ENCODE measurements around the gene NCF4. TPM values are rescaled to one million over a fixed set of nuclear protein-coding genes. Genes with fewer than 3 reads are reported as not detected.

NCF4 gene
- total and polyA plus RNA-seq, 2 donors from 2014 or later = 4.7 to 19.4 TPM

- no peaks in the 10 kb centered on the region for H3K36me3 ChIP-seq (ENCODE audit: control insufficient read depth in 2 of 3, insufficient read depth in 3 of 3, low read length in 3 of 3)
- intact Hi-C loops (cut with DNase I) = no loop called here
- no peak overlapping the region for H3K27ac ChIP-seq (ENCODE audit: low read depth in 2 of 2, low read length in 2 of 2)
- DNase-seq (no peak), FAIRE-seq (no peak)
- H3K9ac ChIP-seq (ENCODE audit: low read length in 3 of 3) = no peak overlapping the region
- H3K27me3 ChIP-seq (ENCODE audit: control insufficient read depth, insufficient read depth, low read length) = no peaks in the 10 kb centered on the region
- no peak for TF ChIP-seq CTCF (IDR thresholded peaks at IDR 0.05; ENCODE audit: borderline replicate concordance, extremely low read depth, insufficient read depth)
- no peaks in the 10 kb centered on the region for H3K9me3 ChIP-seq (ENCODE audit: control insufficient read depth in 2 of 3, insufficient read depth in 1 of 3, low read length in 3 of 3)
- H3K4me1 ChIP-seq (ENCODE audit: control insufficient read depth in 2 of 3, insufficient read depth in 2 of 3, low read depth in 1 of 3, low read length in 3 of 3) = peaks cover 0 to 3% (median 0%) of the 10 kb centered on the region in 3 donors
- H3K4me3 ChIP-seq (ENCODE audit: low read length in 3 of 3) = no peak overlapping the region
These were observed 4.0 kb upstream of the NCF4 start for GRCh38 chr22:36856792-36857135.

GRCh38 chr22:36858156-36858555, 2.6 kb upstream of the NCF4 start:
- intact Hi-C loops (cut with DNase I) = no loop called here
- DNase-seq (no peak), FAIRE-seq (no peak)
- Histone ChIP-seq H3K27me3 (ENCODE audit: control insufficient read depth, insufficient read depth, low read length) (no peaks in the 10 kb centered on the region), H3K27ac (ENCODE audit: low read depth in 2 of 2, low read length in 2 of 2) (no peak overlapping the region), H3K4me1 (ENCODE audit: control insufficient read depth in 2 of 3, insufficient read depth in 2 of 3, low read depth in 1 of 3, low read length in 3 of 3) (peaks cover 0 to 3% (median 0%) of the 10 kb centered on the region in 3 donors), H3K4me3 (ENCODE audit: low read length in 3 of 3) (no peak overlapping the region), H3K9me3 (ENCODE audit: control insufficient read depth in 2 of 3, insufficient read depth in 1 of 3, low read length in 3 of 3) (no peaks in the 10 kb centered on the region), H3K9ac (ENCODE audit: low read length in 3 of 3) (no peak overlapping the region), H3K36me3 (ENCODE audit: control insufficient read depth in 2 of 3, insufficient read depth in 3 of 3, low read length in 3 of 3) (no peaks in the 10 kb centered on the region)
- TF ChIP-seq CTCF (IDR thresholded peaks at IDR 0.05; ENCODE audit: borderline replicate concordance, extremely low read depth, insufficient read depth) = no peak

GRCh38 chr22:36858966-36859365, 1.8 kb upstream of the NCF4 start:
- TF ChIP-seq CTCF (IDR thresholded peaks at IDR 0.05; ENCODE audit: borderline replicate concordance, extremely low read depth, insufficient read depth) = no peak
- DNase-seq = no peak
- no peak for FAIRE-seq
- H3K27ac ChIP-seq (ENCODE audit: low read depth in 2 of 2, low read length in 2 of 2) = no peak overlapping the region
- H3K4me3 ChIP-seq (ENCODE audit: low read length in 3 of 3) = no peak overlapping the region
- no peak overlapping the region for H3K9ac ChIP-seq (ENCODE audit: low read length in 3 of 3)
- no peaks in the 10 kb centered on the region for H3K36me3 ChIP-seq (ENCODE audit: control insufficient read depth in 2 of 3, insufficient read depth in 3 of 3, low read length in 3 of 3)
- H3K4me1 ChIP-seq (ENCODE audit: control insufficient read depth in 2 of 3, insufficient read depth in 2 of 3, low read depth in 1 of 3, low read length in 3 of 3) = peaks cover 0 to 3% (median 0%) of the 10 kb centered on the region in 3 donors
- no peaks in the 10 kb centered on the region for H3K9me3 ChIP-seq (ENCODE audit: control insufficient read depth in 2 of 3, insufficient read depth in 1 of 3, low read length in 3 of 3)
- no peaks in the 10 kb centered on the region for H3K27me3 ChIP-seq (ENCODE audit: control insufficient read depth, insufficient read depth, low read length)
- intact Hi-C loops (cut with DNase I) = no loop called here

- intact Hi-C loops (cut with DNase I) = no loop called here
- FAIRE-seq (no peak), DNase-seq (no peak)
- H3K4me3 ChIP-seq (ENCODE audit: low read length in 3 of 3) = no peak overlapping the region
- no peak overlapping the region for H3K9ac ChIP-seq (ENCODE audit: low read length in 3 of 3)
- H3K9me3 ChIP-seq (ENCODE audit: control insufficient read depth in 2 of 3, insufficient read depth in 1 of 3, low read length in 3 of 3) = no peaks in the 10 kb centered on the region
- H3K36me3 ChIP-seq (ENCODE audit: control insufficient read depth in 2 of 3, insufficient read depth in 3 of 3, low read length in 3 of 3) = no peaks in the 10 kb centered on the region
- no peak for TF ChIP-seq CTCF (IDR thresholded peaks at IDR 0.05; ENCODE audit: borderline replicate concordance, extremely low read depth, insufficient read depth)
- no peak overlapping the region for H3K27ac ChIP-seq (ENCODE audit: low read depth in 2 of 2, low read length in 2 of 2)
- H3K27me3 ChIP-seq (ENCODE audit: control insufficient read depth, insufficient read depth, low read length) = no peaks in the 10 kb centered on the region
- peaks cover 0 to 3% (median 0%) of the 10 kb centered on the region in 3 donors for H3K4me1 ChIP-seq (ENCODE audit: control insufficient read depth in 2 of 3, insufficient read depth in 2 of 3, low read depth in 1 of 3, low read length in 3 of 3)
These were observed 789 bp upstream of the NCF4 start for GRCh38 chr22:36860017-36860416.

Measured in kidney (tissue), 14 donors.